Lung (tissue), 12 donors: ENCODE data around the gene MBNL1. TPM values are rescaled to one million over a fixed set of nuclear protein-coding genes. Genes with fewer than 3 reads are reported as not detected.

Experiments used
- ATAC-seq: fragments of 200-7000 bp; cut with Tn5 transposase; one replicate; pipeline ENCODE4 v1.9.1; 2020; ENCODE audit warnings: moderate number of reproducible peaks; ENCODE audit not compliant: insufficient read depth, low FRiP score
- DNase-seq, 3 donors: peaks; one replicate each; pipeline ENCODE4 v3.0.0-alpha.2; 2013 to 2017
- H3K27ac ChIP-seq, 2 donors: one replicate each; pipeline ENCODE4 v1.5.1; 2013; ENCODE audit warnings: mild to moderate bottlenecking in 2 of 2, moderate library complexity in 2 of 2, control low read depth in 1 of 2, inconsistent platforms in 1 of 2, low read depth in 1 of 2, low read length in 1 of 2
- H3K27me3 ChIP-seq, 3 donors: one replicate each; pipeline ENCODE4 v1.5.1; 2013; ENCODE audit warnings: low read length in 2 of 3; ENCODE audit not compliant: control insufficient read depth in 3 of 3, insufficient read depth in 3 of 3
- H3K36me3 ChIP-seq, 4 donors: one replicate each; pipeline ENCODE4 v1.5.1; 2013; ENCODE audit warnings: low read length in 4 of 4, mild to moderate bottlenecking in 1 of 4, moderate library complexity in 1 of 4; ENCODE audit not compliant: control insufficient read depth in 4 of 4, insufficient read depth in 4 of 4
- H3K4me1 ChIP-seq, 5 donors: one replicate each; pipeline ENCODE4 v1.5.1; 2013; ENCODE audit warnings: low read length in 5 of 5, mild to moderate bottlenecking in 2 of 5, moderate library complexity in 1 of 5; ENCODE audit not compliant: control insufficient read depth in 5 of 5, insufficient read depth in 5 of 5
- H3K4me3 ChIP-seq: one replicate; pipeline ENCODE4 v1.5.1; 2013; ENCODE audit warnings: mild to moderate bottlenecking, control low read depth, moderate library complexity
- H3K9ac ChIP-seq, 2 donors: one replicate each; pipeline ENCODE4 v1.5.1; 2013; ENCODE audit warnings: low read length in 2 of 2, control low read depth in 1 of 2; ENCODE audit not compliant: insufficient read depth in 1 of 2
- H3K9me3 ChIP-seq, 4 donors: one replicate each; pipeline ENCODE4 v1.5.1; 2013; ENCODE audit warnings: low read length in 3 of 4, mild to moderate bottlenecking in 1 of 4, moderate library complexity in 1 of 4; ENCODE audit not compliant: control insufficient read depth in 4 of 4, insufficient read depth in 3 of 4
- WGBS, 2 donors: extraction: QIAGEN DNeasy Blood & Tissue Kit; methylation state at CpG; one replicate each; pipeline ENCODE4 v1.1.7; 2013; 5-methylcytosine and 5-hydroxymethylcytosine counted together
- polyA plus RNA-seq, 2 donors: library from polyadenylated mRNA; stranded (reverse); fragments of 200-250 nt; gene quantifications; one replicate each; pipeline ENCODE4 v1.2.1, GENCODE V29; 2013
- total RNA-seq, 2 donors: library from RNA; depleted of rRNA in 1 of 2; stranded (reverse); fragments of >200 nt in 1 of 2; gene quantifications; one replicate each; pipeline ENCODE4 v1.2.1, GENCODE V29; 2014 to 2021
- TF ChIP-seq, protein P1 (sequence below): IDR thresholded peaks from 2 replicates; pipeline ENCODE4 v1.5.1; 2012; ENCODE audit warnings: mild to moderate bottlenecking; ENCODE audit errors: control extremely low read depth, extremely low read depth
- donor health status: control.
- donor health status: control.
- donor health status: Bipolar disorder and iron deficiency.
- donor health status: healthy.
- donor health status: DM: yes; HTN: yes; CAD: no.

Gene MBNL1
- total and polyA plus RNA-seq, 4 donors, result 55.3 to 266 (median 165) TPM

DNA sequence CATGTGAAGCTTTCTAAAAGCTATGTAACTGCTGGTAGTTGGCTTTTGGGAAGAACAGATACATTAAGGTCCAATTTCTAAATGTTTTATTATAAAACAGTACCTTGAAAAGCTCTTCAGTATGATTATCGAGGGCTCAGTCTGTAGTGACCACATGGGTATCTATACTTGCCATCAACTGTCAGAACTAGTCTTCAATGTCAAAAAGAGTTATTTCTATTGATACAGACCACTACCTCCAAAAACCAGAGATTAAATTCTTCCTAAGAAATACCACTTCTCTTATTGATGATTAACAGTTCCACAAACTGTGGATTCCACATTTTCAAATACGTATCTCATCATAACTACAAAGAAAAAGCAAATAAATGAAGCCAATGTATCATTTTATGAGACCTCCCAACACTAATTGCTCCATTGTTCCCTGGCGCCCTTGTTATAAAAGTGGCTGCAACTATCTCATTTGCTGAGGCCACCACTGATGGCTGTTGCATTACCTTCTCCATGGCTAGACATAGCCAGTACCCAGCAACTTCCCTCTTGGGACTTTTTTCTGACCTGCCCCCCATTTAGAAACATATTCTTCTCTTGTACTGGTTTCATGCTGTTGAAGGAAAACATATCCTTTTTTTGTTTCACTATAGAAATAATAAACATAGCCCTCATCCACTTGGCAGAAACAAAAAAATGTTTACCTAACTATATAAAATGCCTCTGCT lies 33.9 kb upstream of the MBNL1 start:
- no peak overlapping the region for H3K9ac ChIP-seq
- no peak overlapping the region for H3K4me3 ChIP-seq
- no peaks in the 10 kb centered on the region for H3K9me3 ChIP-seq
- ATAC-seq (no peak), DNase-seq (no peak)
- no peaks in the 10 kb centered on the region for H3K27me3 ChIP-seq
- WGBS, 2 donors, result 93 to 96% methylated on average over 3 of the region's 3 CpGs
- no peaks in the 10 kb centered on the region for H3K36me3 ChIP-seq
- H3K4me1 ChIP-seq, result peaks cover 0 to 3% (median 0%) of the 10 kb centered on the region in 5 donors
- H3K27ac ChIP-seq, result no peak overlapping the region
- TF ChIP-seq, protein P1, sequence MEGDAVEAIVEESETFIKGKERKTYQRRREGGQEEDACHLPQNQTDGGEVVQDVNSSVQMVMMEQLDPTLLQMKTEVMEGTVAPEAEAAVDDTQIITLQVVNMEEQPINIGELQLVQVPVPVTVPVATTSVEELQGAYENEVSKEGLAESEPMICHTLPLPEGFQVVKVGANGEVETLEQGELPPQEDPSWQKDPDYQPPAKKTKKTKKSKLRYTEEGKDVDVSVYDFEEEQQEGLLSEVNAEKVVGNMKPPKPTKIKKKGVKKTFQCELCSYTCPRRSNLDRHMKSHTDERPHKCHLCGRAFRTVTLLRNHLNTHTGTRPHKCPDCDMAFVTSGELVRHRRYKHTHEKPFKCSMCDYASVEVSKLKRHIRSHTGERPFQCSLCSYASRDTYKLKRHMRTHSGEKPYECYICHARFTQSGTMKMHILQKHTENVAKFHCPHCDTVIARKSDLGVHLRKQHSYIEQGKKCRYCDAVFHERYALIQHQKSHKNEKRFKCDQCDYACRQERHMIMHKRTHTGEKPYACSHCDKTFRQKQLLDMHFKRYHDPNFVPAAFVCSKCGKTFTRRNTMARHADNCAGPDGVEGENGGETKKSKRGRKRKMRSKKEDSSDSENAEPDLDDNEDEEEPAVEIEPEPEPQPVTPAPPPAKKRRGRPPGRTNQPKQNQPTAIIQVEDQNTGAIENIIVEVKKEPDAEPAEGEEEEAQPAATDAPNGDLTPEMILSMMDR, result no peak

DNA sequence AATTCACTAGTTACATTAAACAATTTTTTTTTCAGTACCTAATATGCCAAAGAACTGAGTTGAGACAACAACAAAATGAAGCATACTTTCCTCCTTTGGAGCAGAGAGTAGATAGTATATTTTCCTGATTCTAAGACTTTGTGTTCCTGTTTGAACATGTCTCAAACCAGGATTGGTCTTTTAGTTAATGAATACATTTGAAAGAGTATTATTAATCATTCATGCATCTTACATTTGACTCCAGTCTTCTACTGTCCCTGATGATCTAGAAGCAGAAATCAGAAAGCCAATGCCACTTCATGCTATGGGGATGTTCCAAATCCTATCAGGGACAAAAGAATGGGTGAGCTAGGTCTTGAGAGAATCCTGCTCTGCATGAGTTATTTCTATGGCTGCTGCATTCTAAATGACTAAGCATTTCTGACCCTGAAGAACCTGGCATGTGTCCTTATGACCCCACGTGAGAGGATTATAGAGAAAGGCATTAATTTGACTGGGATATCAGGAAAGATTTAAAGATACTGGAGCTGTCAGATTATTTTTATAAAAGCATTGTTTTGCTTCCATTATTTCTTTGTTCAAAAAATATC lies 32.9 kb upstream of the MBNL1 start:
- H3K9ac ChIP-seq, result no peak overlapping the region
- no peak overlapping the region for H3K4me3 ChIP-seq
- peaks cover 0 to 3% (median 0%) of the 10 kb centered on the region in 5 donors for H3K4me1 ChIP-seq
- no peaks in the 10 kb centered on the region for H3K36me3 ChIP-seq
- H3K27me3 ChIP-seq, result no peaks in the 10 kb centered on the region
- 54 to 63% methylated on average over 1 of the region's 1 CpG for WGBS, 2 donors
- ATAC-seq (no peak), DNase-seq (no peak)
- no peak overlapping the region for H3K27ac ChIP-seq
- TF ChIP-seq, protein P1, result no peak
- H3K9me3 ChIP-seq, result no peaks in the 10 kb centered on the region

DNA sequence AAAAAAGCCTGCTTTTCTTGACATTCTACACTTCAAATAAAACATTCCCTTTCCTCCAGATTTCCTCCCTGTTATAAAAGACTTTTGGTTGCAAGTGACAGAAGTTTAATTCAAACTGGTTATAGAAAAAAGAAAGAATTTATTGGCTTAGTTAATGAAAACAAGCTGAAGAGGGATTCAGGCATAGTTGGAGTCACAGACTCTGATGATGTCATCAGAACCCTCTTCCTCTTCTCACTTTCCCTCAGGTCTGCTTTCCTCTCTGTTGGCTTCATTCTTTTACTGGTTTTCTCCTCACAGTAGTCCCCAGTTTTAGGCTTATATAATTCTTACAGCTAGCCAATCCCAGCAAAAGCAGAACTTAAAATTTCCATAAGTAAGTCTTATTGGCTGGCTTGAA lies 32.0 kb upstream of the MBNL1 start:
- TF ChIP-seq, protein P1, result no peak

More for the DNA sequence above, 32.0 kb upstream of the MBNL1 start:
- no peak for ATAC-seq
- Histone ChIP-seq H3K27ac (no peak overlapping the region), H3K36me3 (no peaks in the 10 kb centered on the region), H3K27me3 (no peaks in the 10 kb centered on the region), H3K9me3 (no peaks in the 10 kb centered on the region), H3K9ac (no peak overlapping the region), H3K4me1 (peaks cover 0 to 3% (median 0%) of the 10 kb centered on the region in 5 donors), H3K4me3 (no peak overlapping the region)
- no peak for DNase-seq
